ENCODE data around the gene SYT8.
"Not testable (repeated sequence)": the region's sequence is repeated elsewhere in the genome, so short reads cannot be mapped to it uniquely, and the experiment has no call there.

Gene SYT8, protein sequence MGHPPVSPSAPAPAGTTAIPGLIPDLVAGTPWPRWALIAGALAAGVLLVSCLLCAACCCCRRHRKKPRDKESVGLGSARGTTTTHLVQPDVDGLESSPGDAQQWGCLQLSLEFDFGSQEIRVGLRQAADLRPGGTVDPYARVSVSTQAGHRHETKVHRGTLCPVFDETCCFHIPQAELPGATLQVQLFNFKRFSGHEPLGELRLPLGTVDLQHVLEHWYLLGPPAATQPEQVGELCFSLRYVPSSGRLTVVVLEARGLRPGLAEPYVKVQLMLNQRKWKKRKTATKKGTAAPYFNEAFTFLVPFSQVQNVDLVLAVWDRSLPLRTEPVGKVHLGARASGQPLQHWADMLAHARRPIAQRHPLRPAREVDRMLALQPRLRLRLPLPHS

DNA sequence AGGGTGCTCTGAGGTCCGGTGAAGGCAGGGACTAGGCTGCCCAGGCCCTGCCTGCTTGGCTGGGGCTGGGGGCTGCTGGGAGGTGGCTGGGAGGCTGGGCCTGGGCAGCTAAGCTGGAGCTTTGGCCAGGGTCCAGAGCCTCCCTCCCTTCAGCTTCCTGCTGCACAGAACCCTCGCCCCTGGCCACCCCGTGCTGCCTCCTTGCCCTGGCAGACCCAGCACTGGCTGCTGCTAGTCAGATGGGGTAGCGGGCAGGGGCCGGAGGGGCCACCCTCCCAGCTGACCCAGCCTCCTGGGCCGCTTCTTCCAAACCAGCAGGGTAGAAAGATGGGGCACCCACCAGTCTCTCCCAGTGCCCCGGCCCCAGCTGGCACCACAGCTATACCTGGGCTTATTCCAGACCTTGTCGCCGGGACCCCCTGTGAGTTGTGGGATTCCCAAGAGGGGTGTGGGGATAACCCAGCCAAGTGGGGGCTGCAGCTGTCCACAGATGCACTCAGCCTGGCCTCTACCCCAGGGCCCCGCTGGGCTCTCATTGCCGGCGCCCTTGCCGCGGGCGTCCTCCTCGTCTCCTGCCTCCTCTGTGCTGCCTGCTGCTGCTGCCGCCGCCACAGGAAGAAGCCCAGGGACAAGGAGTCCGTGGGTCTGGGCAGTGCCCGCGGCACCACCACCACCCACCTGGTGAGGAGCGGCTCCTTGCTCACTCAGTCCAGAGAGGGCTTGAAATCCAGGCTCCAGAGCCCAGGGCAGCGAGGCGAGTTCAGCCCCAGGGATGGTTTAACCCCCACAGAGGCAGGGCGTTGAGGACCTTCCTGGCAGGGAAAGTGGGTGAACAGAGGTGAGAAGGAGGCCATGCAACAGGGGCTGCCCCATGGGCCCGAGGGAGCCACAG lies at the start of gene SYT8:
TSS of gene SYT8 (plus strand) at position 212 of the 892 bp plus-strand sequence. CDS start at position 328, 116 bp downstream.
- DNase-seq: no peak

DNA sequence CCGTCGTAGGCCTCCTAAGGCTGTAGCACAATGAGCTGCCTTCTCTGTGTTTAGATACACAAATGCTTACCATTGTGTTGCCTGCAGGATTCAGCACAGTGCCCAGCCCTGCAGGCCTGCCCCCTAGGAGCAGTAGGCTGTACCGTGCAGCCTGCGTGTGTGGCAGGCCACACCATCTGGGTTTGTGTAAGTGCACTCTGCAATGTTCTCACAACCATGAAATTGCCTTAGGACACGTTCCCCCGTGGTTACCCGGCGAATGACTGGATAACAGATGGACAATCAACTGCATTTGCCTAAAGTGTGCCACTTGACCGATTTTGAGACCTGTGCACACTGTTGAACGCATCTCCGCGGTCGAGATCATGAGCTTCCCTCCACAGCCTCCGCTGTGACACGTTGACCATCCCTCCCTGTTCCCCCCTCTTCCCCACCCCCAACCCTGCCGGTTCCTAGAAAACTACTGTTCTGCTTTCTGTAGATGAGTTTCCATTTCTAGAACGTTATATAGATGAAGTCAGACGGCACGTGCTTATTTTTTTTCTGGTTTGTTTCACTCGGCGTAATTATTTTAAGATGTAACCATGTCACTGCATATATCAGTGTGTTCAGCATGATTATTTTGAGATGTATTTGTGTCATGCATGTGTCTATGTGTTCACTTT lies 48.9 kb upstream of the SYT8 start:
- DNase-seq: peak; percentile 38

DNA sequence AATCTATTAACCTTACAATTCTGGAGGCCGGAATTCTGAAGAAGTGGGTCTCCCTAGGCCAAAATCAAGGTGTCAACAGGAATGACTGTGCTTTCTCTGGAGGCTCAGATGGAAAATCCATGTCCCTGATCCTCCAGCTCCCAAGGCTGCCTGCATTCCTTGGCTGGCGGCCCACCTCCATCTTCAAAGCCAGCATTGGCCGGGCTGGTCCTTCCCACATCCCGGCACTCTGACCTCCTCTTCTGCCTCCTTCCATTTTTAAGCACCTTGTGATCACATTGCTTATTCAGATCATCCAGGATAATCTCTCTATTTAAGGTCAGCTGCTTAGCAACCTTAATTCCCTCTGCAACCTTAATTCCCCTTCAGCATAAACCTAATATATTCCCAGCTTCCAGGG lies 48.3 kb upstream of the SYT8 start:
- DNase-seq: no peak

DNA sequence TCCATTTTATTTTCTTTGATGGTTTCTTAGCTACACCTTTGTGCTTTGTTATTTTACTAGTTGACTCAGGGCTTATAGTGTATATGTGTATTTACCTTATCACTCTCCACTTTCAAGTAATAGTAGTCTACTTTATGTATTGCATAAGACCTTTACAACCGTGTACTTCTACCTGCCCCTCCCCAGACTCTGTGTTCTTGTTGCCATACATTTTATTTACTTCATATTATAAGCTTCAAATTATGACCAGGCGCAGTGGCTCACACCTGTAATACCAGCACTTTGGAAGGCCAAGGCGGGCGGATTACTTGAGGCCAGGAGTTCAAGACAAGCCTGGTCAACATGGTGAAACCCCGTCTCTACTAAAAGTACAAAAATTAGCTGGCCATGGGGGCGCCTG lies 42.9 kb upstream of the SYT8 start:
- no peak for DNase-seq

DNA sequence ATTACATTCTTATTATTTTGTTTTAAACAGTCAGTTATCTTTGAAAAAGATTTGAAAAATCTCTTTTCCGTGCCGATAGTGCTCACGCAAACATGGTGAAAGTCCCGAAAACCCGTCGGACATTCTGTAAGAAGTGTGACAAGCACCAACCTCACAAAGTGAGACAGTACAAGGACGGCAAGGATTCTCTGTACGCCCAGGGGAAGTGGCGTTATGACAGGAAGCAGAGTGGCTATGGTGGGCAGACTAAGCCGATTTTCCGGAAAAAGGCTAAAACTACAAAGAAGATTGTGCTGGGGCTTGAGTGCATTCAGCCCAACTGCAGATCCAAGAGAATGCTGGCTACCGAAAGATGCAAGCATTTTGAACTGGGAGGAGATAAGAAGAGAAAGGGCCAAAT lies 42.3 kb upstream of the SYT8 start:
- DNase-seq: no peak

DNA sequence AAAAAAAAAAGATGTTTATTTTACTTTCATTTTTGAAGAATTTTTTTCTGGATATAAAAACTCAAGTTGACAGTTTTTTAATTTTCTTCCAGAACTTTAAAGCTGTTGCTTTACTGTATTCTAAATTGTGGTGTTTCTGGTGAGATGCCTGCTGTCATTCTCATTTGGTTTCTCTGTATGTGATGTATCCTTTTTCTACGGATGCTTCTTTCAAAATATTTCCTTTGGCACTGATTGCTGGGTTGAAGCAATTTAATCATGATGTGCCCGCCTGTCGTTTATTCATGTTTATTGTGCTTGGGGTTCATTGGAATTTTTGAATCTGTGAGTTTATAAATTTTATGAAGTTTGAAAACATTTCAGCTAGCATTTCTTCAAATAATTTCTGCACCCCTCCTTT lies 41.7 kb upstream of the SYT8 start:
- DNase-seq: no peak

DNA sequence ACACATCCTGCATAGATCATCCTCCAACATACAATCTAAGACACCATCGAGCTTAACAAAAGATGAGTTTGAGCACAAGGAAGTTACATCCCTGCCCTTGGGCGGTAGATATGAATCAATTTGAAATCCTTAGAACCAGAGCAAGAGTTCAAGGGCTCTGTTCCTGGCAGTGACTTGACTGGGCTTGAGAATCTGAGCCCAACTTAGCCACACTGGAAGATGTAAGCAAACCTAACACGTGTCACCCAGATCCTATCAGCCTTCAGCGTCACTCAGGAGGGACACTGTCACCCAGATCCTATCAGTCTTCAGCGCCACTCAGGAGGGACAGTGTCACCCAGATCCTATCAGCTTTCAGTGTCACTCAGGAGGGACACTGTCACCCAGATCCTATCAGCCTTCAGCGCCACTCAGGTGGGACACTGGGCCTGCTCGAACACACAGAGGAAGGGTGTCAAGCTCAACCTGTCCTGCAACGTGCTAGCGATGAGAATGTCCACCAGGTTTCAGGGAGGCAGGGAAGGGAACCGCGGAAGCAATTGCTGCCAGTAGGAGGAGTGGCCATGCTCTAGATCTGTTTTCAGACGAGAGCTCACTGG lies 38.3 kb upstream of the SYT8 start:
- DNase-seq: no peak

DNA sequence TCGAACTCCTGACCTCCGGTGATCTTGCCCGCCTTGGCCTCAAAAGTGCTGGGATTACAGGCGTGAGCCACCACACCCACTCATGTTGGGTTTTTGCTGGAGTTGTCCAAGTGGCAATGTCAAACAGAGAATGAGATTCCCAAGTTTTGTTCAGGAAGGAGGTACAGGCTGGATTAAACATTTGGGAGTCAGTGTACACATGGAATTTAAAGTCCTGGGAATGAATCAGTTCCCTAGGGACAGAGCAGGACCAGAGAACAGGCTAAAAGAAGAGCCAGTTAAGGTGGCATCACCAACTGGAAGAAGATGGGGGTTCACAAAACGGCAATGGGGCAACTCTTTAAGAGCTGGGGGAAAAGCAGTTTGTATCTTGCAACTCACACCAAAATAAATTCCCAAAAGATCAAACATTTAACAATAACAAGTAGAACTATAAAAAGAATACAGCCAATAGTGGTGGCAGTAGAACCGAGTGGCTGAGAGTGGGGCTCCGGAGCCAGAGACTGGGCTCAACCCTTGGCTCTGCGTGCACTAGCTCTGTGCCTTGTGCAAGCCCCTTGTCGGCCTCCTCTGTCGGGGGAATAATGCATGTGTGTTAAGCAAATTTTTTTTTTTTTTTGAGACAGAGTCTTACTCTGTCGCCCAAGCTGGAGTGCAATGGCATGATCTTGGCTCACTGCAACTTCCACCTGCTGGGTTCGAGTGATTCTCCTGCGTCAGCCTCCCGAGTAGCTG lies 37.2 kb upstream of the SYT8 start:
- no peak for DNase-seq

DNA sequence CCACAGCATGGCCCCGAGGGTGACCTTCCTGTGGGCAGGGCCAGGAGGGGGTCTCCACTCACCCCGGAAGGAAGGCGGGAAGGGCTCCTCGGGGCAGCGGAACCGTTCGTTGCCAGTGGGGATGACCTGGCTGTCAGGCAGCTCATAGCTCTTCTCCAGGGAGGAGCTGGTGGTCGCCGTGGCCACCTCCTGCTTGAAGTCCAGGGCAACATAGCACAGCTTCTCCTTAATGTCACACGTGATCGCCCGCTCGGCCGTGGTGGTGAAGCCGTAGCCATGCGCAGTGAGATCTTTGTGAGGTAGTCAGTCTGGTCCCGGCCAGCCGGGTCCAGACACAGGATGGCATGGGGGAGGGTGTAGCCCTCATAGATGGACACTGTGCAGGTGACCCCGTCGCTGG lies 31.5 kb upstream of the SYT8 start:
- DNase-seq: no peak

DNA sequence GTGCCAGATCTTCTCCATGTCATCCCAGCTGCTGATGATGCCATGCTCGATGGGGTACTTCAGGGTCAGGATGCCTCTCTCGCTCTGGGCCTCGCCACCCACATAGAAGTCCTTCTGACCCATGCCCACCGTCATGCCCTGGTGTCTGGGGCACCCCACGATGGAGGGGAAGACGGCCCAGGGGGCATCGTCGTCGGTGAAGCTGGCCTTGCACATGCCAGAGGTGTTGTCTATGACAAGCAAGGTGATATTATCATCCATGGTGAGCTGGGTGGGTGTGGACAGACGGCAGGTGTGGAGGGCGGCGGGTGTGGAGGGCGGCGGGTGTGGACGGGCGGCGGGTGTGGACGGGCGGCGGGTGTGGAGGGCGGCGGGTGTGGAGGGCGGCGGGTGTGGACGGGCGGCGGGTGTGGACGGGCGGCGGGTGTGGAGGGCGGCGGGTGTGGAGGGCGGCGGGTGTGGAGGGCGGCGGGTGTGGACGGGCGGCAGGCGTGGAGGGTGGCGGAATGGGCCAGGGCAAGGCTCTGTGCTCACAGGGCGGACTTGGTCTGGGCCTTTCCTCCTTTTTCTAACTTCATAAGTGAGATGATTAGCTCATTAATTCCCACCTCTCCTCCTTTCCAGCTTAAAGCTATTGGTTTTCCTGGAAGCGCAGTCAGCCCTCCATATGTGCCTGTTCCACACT lies 30.8 kb upstream of the SYT8 start:
- DNase-seq: not testable (repeated sequence)

DNA sequence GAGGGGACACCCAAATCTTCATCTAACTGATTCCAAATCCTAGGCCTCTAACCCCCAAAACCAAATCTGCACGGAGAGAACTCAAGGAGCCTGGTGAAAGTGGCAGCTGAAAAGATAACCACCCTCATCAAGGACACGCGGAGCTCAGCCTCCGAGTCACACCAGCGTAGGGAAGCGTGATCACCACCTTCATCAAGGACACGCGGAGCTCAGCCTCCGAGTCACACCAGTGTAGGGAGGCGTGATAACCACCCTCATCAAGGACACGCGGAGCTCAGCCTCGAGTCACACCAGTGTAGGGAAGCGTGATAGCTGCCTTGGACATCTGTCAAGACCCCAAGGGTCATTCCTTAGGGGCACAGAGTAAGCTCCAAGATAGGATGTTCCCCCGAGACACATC lies 29.3 kb upstream of the SYT8 start:
- no peak for DNase-seq

DNA sequence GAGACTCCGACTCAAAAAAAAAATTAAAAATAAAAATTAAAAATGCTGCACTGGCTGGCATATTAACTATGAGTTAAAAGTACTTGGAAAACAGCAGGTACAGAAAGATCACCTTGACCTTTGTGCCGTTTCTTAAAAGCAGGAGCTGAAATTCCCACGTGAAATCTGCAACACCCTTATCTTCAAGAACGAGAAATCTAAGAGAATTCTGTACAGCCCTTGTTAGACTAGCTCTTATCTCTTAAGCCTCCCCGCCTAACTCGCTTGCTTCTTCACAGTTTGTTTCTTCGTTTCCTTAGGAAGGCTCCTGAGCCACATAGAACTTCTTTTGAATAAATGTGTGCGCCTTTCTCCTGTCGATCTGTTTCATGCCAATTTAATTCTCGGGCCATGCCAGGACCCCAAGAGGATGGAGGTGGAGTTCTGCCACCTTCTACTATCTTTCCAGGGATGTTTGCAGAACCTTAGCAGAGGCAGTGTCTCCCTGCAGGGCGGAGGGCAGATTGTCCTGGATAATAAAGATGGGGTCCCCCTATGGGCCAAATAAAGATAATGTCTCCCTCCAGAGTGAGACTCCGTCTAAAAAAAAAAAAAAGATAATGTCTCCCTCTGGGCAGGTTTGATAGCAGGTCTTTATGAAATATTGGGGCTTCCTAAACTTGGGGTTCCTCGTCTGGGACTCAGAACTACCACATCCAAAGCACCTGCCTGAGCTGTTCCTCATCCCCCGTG lies 27.4 kb upstream of the SYT8 start:
- DNase-seq: no peak

DNA sequence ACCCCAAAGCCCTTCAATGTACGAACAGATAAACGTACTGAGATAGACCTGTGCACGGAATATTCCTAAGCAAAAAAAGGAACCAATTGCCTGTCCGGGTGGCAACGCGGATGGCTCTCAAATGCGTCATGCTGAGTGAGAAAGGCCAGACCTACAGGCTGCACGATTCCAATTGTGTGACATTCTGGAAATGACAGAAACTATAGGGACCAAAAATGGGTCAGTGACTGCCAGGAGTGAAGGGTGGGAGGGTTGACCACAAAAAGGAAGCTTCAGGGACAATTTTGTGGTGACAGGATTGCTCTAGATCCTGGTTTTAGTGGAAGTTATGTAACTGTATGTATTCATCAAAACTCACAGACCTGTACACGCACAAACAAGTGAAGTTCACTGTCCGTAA lies 24.0 kb upstream of the SYT8 start:
- no peak for DNase-seq

DNA sequence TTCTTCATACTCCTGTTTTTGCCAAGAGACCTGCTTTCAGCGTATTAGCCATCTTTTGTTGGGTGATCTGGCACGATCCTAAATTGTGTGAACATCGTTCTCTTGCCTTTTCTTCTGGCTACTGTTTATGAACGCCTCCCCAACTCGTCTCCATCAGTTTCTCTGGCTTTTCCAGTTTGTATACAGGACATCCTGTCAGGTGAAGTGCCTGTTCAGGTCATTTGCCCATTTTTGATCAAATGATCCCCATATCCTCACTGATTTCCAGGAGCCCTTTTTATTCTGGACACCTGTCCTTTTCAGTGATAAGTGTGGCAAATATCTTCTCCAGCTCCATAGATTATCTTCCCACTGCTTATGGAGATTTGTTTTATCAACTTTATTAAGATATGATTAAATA lies 22.5 kb upstream of the SYT8 start:
- no peak for DNase-seq

DNA sequence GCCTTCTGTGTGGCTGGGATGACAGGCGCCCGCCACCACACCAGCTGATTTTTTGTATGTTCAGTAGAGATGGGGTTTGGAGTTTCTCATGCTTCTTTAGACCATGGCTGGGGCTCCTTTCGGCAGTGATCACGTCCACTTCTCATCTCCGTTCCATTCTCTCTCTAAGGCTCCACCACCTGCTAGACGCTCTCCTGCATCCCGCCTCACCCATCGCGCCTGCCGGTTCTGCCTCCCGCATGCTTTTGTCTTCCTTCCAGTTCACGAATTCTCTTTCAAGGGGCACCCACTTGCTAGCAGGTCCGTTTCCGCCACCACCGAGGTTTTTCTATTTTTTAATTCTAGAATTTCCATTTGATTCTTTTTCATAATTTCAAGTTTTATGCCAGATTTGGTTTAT lies 22.0 kb upstream of the SYT8 start:
- DNase-seq: no peak

DNA sequence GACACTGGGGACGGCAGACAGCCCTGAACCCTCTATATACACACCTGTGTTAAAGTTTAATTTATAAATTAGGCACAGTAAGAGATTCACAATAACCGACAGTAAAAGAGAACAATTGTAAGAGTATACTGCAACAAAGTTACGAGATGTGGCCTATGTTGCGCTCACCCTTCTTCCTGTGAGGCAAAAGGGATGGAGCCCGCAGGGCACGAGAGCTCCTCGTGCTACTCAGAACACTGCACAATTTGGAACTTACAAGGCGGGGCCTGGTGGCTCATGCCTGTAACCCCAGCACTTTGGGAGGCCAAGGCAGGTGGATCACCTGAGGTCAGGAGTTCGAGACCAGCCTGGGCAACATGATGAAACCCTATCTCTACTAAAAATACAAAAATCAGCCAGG lies 21.4 kb upstream of the SYT8 start:
- not testable (repeated sequence) for DNase-seq

DNA sequence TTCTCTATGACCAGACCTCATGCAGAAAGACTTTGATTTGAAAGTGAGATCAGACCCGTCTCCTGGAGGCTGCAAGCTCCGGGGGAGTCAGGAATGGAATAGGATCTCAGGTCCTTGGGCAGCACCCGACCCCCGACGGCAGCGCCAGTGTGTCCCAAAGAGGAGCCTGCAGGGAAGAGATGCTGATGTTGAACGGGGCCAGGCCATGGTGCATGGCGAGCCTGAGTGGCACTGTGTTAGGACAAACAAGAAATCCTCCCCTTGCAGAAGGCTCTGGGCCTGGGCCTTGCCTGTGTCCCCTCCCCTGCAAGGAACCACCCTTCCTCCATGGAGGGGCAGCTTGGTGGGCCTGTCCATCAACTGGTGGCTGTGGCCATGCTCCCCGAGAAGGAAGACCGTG lies 20.1 kb upstream of the SYT8 start:
- no peak for DNase-seq

DNA sequence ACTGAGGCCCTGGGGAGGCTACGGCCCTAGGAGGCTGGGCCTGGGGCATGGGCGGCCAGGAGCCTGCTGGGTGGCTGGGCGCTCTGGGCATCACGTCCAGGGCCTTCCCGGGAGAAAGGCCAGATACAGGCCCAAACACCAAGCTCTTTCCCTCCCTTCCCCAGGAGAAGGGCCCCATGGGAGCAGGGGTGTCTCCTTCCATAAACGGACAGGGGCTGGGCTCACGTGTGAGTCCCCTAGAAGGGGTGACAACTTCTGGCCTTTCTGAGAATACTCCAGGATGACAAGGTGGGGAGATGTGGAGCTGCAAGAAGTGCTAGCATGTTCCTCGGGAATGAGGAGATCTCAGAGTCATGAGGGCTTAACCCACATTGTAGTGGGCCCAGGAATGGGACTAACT lies 19.5 kb upstream of the SYT8 start:
- DNase-seq: no peak

DNA sequence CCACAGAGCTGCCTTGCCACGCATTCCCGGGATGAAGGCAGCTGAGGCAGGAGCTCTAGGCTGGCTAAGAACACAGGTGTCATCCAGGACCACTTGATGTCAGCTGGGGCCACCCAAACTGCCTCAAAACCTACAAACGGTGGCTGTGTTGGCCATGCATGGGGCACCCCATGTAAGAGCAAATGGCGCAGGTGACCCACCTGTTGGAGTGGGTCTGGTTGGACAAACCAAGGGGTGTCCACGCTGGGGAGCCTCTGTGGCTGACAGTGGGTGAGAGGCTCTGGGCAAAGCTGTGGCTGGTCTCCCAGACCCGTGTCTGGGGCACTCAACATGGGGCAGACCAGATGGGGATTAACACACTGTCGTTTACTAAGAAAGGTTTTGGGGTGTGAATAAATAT lies 19.0 kb upstream of the SYT8 start:
- no peak for DNase-seq

DNA sequence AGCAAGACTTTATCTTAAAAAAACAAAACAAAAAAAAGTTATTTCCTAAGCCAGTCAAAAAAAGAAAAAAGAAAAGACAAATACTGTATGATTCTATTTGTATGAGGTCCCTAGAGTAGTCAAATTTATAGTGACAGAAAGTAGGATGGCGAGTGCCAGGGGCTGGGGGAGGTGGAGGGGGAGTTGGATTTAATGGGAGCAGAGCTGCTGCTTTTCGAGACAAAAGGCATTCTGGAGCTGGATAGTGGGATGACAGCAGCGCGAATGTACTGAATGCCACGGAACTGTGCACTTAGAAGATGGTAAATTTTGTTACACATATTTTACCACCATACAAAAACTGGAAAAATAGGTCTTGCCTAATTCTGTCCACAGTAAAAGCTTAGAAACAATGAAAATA lies 17.8 kb upstream of the SYT8 start:
- no peak for DNase-seq

DNA sequence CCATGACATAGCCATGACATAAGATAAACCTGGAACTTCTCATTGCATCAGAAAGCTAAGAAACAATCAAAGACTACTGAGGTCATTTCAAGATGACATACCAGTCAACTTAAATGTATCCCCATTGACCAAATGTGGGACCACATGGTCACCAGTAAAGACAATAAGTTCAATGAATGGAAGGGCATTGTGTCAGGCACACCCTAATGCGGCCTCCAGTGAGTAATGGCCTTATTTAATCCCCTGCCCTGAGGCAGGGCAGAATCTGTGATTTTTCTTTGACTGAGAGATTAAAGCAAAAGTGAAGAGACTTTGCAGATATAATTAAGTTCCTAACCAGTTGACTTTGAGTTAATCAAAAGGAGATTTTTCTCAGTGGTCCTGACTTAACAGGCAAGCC lies 17.3 kb upstream of the SYT8 start:
- no peak for DNase-seq

Measured in retina (tissue), 1 donor.